H9 (cell line): ENCODE results near the gene TOP1. TPM values are rescaled to one million over a fixed set of nuclear protein-coding genes. Genes with fewer than 3 reads are reported as not detected.

ENCODE experiments used
- DNase-seq: peaks from one replicate; pipeline ENCODE4 v3.0.0-alpha.2; 2017
- H2AFZ ChIP-seq: one replicate; pipeline ENCODE4 v1.6.1; 2013; ENCODE audit warnings: mild to moderate bottlenecking, low read length, control low read depth, moderate library complexity
- H2AK5ac ChIP-seq: 2 replicates; pipeline ENCODE4 v1.6.1; 2013; ENCODE audit warnings: low read length, control low read depth, mixed read lengths; ENCODE audit not compliant: insufficient read length
- H2BK120ac ChIP-seq: one replicate; pipeline ENCODE4 v1.6.1; 2013; ENCODE audit warnings: low read depth, mild to moderate bottlenecking, low read length, control low read depth, inconsistent platforms; ENCODE audit not compliant: poor library complexity, severe bottlenecking
- H2BK12ac ChIP-seq: 2 replicates; pipeline ENCODE4 v1.6.1; 2013; ENCODE audit warnings: low read length, control low read depth, mixed read lengths, low read depth; ENCODE audit not compliant: insufficient read length
- H2BK15ac ChIP-seq: 2 replicates; pipeline ENCODE4 v1.6.1; 2013; ENCODE audit warnings: low read depth, low read length, control low read depth
- H2BK20ac ChIP-seq: one replicate; pipeline ENCODE4 v1.6.1; 2013; ENCODE audit warnings: low read depth, mild to moderate bottlenecking, low read length, control low read depth, inconsistent platforms; ENCODE audit not compliant: poor library complexity, severe bottlenecking
- H2BK5ac ChIP-seq: 2 replicates; pipeline ENCODE4 v1.6.1; 2013; ENCODE audit warnings: low read length, control low read depth, mixed read lengths; ENCODE audit not compliant: insufficient read length
- H3K14ac ChIP-seq: 2 replicates; pipeline ENCODE4 v1.6.1; 2013; ENCODE audit warnings: low read length, control low read depth; ENCODE audit not compliant: insufficient read depth
- H3K18ac ChIP-seq: 2 replicates; pipeline ENCODE4 v1.6.1; 2013; ENCODE audit warnings: low read depth, mild to moderate bottlenecking, mixed read lengths, low read length, control low read depth; ENCODE audit not compliant: insufficient read length
- H3K23ac ChIP-seq: 2 replicates; pipeline ENCODE4 v1.6.1; 2013; ENCODE audit warnings: low read length, control low read depth, mixed read lengths, low read depth; ENCODE audit not compliant: insufficient read length
- H3K23me2 ChIP-seq: 2 replicates; pipeline ENCODE4 v1.6.1; 2013; ENCODE audit warnings: low read depth, mild to moderate bottlenecking, mixed read lengths, low read length, control low read depth; ENCODE audit not compliant: insufficient read length, poor library complexity, severe bottlenecking
- H3K27ac ChIP-seq: 2 replicates; pipeline ENCODE4 v1.5.1; 2013; ENCODE audit warnings: low read length, control low read depth, mixed read lengths, low read depth; ENCODE audit not compliant: insufficient read length
- H3K27me3 ChIP-seq: 2 replicates; pipeline ENCODE4 v1.6.1; 2013; ENCODE audit warnings: low read length, control low read depth, inconsistent platforms; ENCODE audit not compliant: insufficient read depth
- H3K4ac ChIP-seq: 2 replicates; pipeline ENCODE4 v1.6.1; 2013; ENCODE audit warnings: low read depth, mild to moderate bottlenecking, control low read depth, inconsistent platforms, low read length, moderate library complexity
- H3K4me1 ChIP-seq: 2 replicates; pipeline ENCODE4 v1.6.1; 2013; ENCODE audit warnings: low read length, control low read depth, inconsistent platforms; ENCODE audit not compliant: insufficient read depth
- H3K4me2 ChIP-seq: 2 replicates; pipeline ENCODE4 v1.6.1; 2013; ENCODE audit warnings: low read length, control low read depth, mixed read lengths; ENCODE audit not compliant: insufficient read length, insufficient read depth
- H3K56ac ChIP-seq: 2 replicates; pipeline ENCODE4 v1.6.1; 2013; ENCODE audit warnings: low read depth, mild to moderate bottlenecking, mixed read lengths, low read length, control low read depth; ENCODE audit not compliant: insufficient read length
- H3K79me1 ChIP-seq: 2 replicates; pipeline ENCODE4 v1.6.1; 2013; ENCODE audit warnings: low read depth, mild to moderate bottlenecking, moderate library complexity, low read length, control low read depth, inconsistent platforms; ENCODE audit not compliant: insufficient read depth, poor library complexity, severe bottlenecking
- H3K79me2 ChIP-seq: 2 replicates; pipeline ENCODE4 v1.6.1; 2013; ENCODE audit warnings: low read length, control low read depth, inconsistent platforms; ENCODE audit not compliant: insufficient read depth
- H3K9ac ChIP-seq: 2 replicates; pipeline ENCODE4 v1.6.1; 2013; ENCODE audit warnings: low read length, control low read depth, mixed read lengths; ENCODE audit not compliant: insufficient read length; ENCODE audit errors: extremely low read depth
- H3K9me3 ChIP-seq: one replicate; pipeline ENCODE4 v1.6.1; 2013; ENCODE audit warnings: low read depth, low read length, inconsistent platforms; ENCODE audit not compliant: control insufficient read depth
- H3T11ph ChIP-seq: one replicate; pipeline ENCODE4 v1.6.1; 2013; ENCODE audit warnings: mild to moderate bottlenecking, low read length, control low read depth, inconsistent platforms
- H4K20me1 ChIP-seq: one replicate; pipeline ENCODE4 v1.6.1; 2013; ENCODE audit not compliant: control insufficient read depth, insufficient read length, insufficient read depth
- H4K5ac ChIP-seq: 2 replicates; pipeline ENCODE4 v1.6.1; 2013; ENCODE audit warnings: low read depth, mild to moderate bottlenecking, mixed read lengths, low read length, control low read depth; ENCODE audit not compliant: insufficient read length
- H4K8ac ChIP-seq: replicated peaks from 2 replicates; pipeline ENCODE4 v1.6.1; 2013; ENCODE audit warnings: low read length, control low read depth, mixed read lengths, low read depth; ENCODE audit not compliant: insufficient read length
- H4K91ac ChIP-seq: 2 replicates; pipeline ENCODE4 v1.6.1; 2013; ENCODE audit warnings: low read depth, mild to moderate bottlenecking, moderate library complexity, mixed read lengths, low read length, control low read depth; ENCODE audit not compliant: insufficient read length
- H3K27ac Mint-ChIP-seq, 3 experiments: 2 replicates in 2 of 3; 3 replicates in 1 of 3; pipeline ENCODE4 v1.8.0; 2020 to 2021; ENCODE audit warnings: mixed read lengths in 3 of 3, mild to moderate bottlenecking in 1 of 3, moderate library complexity in 1 of 3
- H3K27me3 Mint-ChIP-seq: 2 replicates; pipeline ENCODE4 v1.8.0; 2021; ENCODE audit warnings: low read depth, mild to moderate bottlenecking, moderate library complexity, mixed read lengths
- H3K36me3 Mint-ChIP-seq, 3 experiments: 2 replicates in 2 of 3; 3 replicates in 1 of 3; pipeline ENCODE4 v1.8.0; 2020 to 2021; ENCODE audit warnings: low read depth in 3 of 3, mixed read lengths in 3 of 3; ENCODE audit not compliant: insufficient read depth in 1 of 3
- H3K4me1 Mint-ChIP-seq, 2 experiments: 2 replicates each; pipeline ENCODE4 v1.8.0; 2020; ENCODE audit warnings: mixed read lengths in 2 of 2
- H3K4me3 Mint-ChIP-seq, 2 experiments: 2 replicates in 1 of 2; 3 replicates in 1 of 2; pipeline ENCODE4 v1.8.0; 2020 to 2021; ENCODE audit warnings: mild to moderate bottlenecking in 2 of 2, mixed read lengths in 2 of 2, moderate library complexity in 1 of 2
- H3K9me3 Mint-ChIP-seq, 2 experiments: 2 replicates in 1 of 2; 3 replicates in 1 of 2; pipeline ENCODE4 v1.8.0; 2020; ENCODE audit warnings: mild to moderate bottlenecking in 2 of 2, mixed read lengths in 2 of 2, moderate library complexity in 1 of 2
- CTCF ChIP-seq: fragments of 200-600 bp; sonication (generic); conservative IDR thresholded peaks from 3 replicates; pipeline ENCODE4 v1.8.0; 2021; ENCODE audit warnings: antibody characterized with exemption, mild to moderate bottlenecking
- WGBS: extraction: QIAGEN DNeasy Blood & Tissue Kit; methylation state at CpG from one replicate; pipeline ENCODE4 v1.1.7; 2013; ENCODE audit warnings: missing lambda C conversion rate, low lambda C conversion rate, mixed read lengths; ENCODE audit not compliant: insufficient read length; ENCODE audit errors: extremely low coverage; 5-methylcytosine and 5-hydroxymethylcytosine counted together
- total RNA-seq: library from RNA; stranded (reverse); gene quantifications from 2 replicates; pipeline ENCODE4 v1.2.1, GENCODE V29; 2021

The TOP1 gene
- total RNA-seq, 1 experiment from 2014 or later, result 96.4 TPM

GRCh38 chr20:41169162-41169690, 140.6 kb downstream of the TOP1 start:
- no peak overlapping the region for H4K8ac ChIP-seq
- no peak for DNase-seq
- WGBS, result no CpG with 5 or more reads among the region's 9 CpGs
- Mint-ChIP-seq H3K4me1 (peaks cover 4 to 8% of the 10 kb centered on the region in 2 experiments; a peak in 3 of 4 replicates), H3K4me3 (no peak overlapping the region), H3K9me3 (no peaks in the 10 kb centered on the region), H3K36me3 (peaks cover 64 to 96% (median 89%) of the 10 kb centered on the region in 3 experiments), H3K27ac (no peak overlapping the region), H3K27me3 (no peaks in the 10 kb centered on the region)
- no peak overlapping the region for H2BK20ac ChIP-seq
- H2BK15ac ChIP-seq, result no peak overlapping the region
- no peak for TF ChIP-seq CTCF
- H3K9me3 ChIP-seq, result no peaks in the 10 kb centered on the region
- no peak overlapping the region for H2BK5ac ChIP-seq
- no peak overlapping the region for H3K14ac ChIP-seq
- H2BK120ac ChIP-seq, result no peak overlapping the region
- no peaks in the 10 kb centered on the region for H3K4me1 ChIP-seq
- no peaks in the 10 kb centered on the region for H3K79me1 ChIP-seq
- no peaks in the 10 kb centered on the region for H3K23me2 ChIP-seq
- no peaks in the 10 kb centered on the region for H3K79me2 ChIP-seq
- no peak overlapping the region for H4K91ac ChIP-seq
- no peak overlapping the region for H3K18ac ChIP-seq
- no peak overlapping the region for H4K5ac ChIP-seq
- H4K20me1 ChIP-seq, result no peaks in the 10 kb centered on the region
- H3K27me3 ChIP-seq, result no peaks in the 10 kb centered on the region
- H3K4ac ChIP-seq, result no peak overlapping the region
- H3T11ph ChIP-seq, result no peak overlapping the region
- no peak overlapping the region for H3K9ac ChIP-seq
- H3K4me2 ChIP-seq, result no peak overlapping the region
- H2AK5ac ChIP-seq, result no peak overlapping the region
- no peak overlapping the region for H2AFZ ChIP-seq
- no peak overlapping the region for H2BK12ac ChIP-seq
- no peak overlapping the region for H3K23ac ChIP-seq
- no peak overlapping the region for H3K27ac ChIP-seq
- H3K56ac ChIP-seq, result no peak overlapping the region
